ENCODE data around the gene MYO1D.

MYO1D gene

GRCh38 chr17:32515677-32516383 is 361.1 kb downstream of the MYO1D start:
- no peak for DNase-seq (ENCODE audit: low read depth in 2 of 2, low spot score in 1 of 2)

GRCh38 chr17:32514606-32515005 is 362.3 kb downstream of the MYO1D start:
- DNase-seq (ENCODE audit: low read depth in 2 of 2, low spot score in 1 of 2): no peak

GRCh38 chr17:32513579-32513978 is 363.3 kb downstream of the MYO1D start:
- DNase-seq (ENCODE audit: low read depth in 2 of 2, low spot score in 1 of 2): no peak

GRCh38 chr17:32512328-32512727 is 364.6 kb downstream of the MYO1D start:
- no peak for DNase-seq (ENCODE audit: low read depth in 2 of 2, low spot score in 1 of 2)

- DNase-seq (ENCODE audit: low read depth in 2 of 2, low spot score in 1 of 2): no peak
Observed at GRCh38 chr17:32510466-32510865, 366.5 kb downstream of the MYO1D start.

GRCh38 chr17:32508926-32509325 is 368.0 kb downstream of the MYO1D start:
- no peak for DNase-seq (ENCODE audit: low read depth in 2 of 2, low spot score in 1 of 2)

- no peak for DNase-seq (ENCODE audit: low read depth in 2 of 2, low spot score in 1 of 2)
Observed at GRCh38 chr17:32504166-32504990, 372.5 kb downstream of the MYO1D start.

- no peak for DNase-seq (ENCODE audit: low read depth in 2 of 2, low spot score in 1 of 2)
Observed at GRCh38 chr17:32503251-32504165, 373.4 kb downstream of the MYO1D start.

GRCh38 chr17:32502710-32503109 is 374.2 kb downstream of the MYO1D start:
- no peak for DNase-seq (ENCODE audit: low read depth in 2 of 2, low spot score in 1 of 2)

- no peak for DNase-seq (ENCODE audit: low read depth in 2 of 2, low spot score in 1 of 2)
Observed at GRCh38 chr17:32502013-32502412, 374.9 kb downstream of the MYO1D start.

GRCh38 chr17:32498391-32498790 is 378.5 kb downstream of the MYO1D start:
- no peak for DNase-seq (ENCODE audit: low read depth in 2 of 2, low spot score in 1 of 2)

- no peak for DNase-seq (ENCODE audit: low read depth in 2 of 2, low spot score in 1 of 2)
Observed at GRCh38 chr17:32497431-32498205, 379.3 kb downstream of the MYO1D start.

- DNase-seq (ENCODE audit: low read depth in 2 of 2, low spot score in 1 of 2): no peak
Observed at GRCh38 chr17:32496395-32497073, 380.4 kb downstream of the MYO1D start.

GRCh38 chr17:32495359-32496231 is 381.3 kb downstream of the MYO1D start:
- DNase-seq (ENCODE audit: low read depth in 2 of 2, low spot score in 1 of 2): no peak

GRCh38 chr17:32494621-32495358 is 382.1 kb downstream of the MYO1D start:
- no peak for DNase-seq (ENCODE audit: low read depth in 2 of 2, low spot score in 1 of 2)

GRCh38 chr17:32493976-32494513 is 382.9 kb downstream of the MYO1D start:
- no peak for DNase-seq (ENCODE audit: low read depth in 2 of 2, low spot score in 1 of 2)

GRCh38 chr17:32493571-32493970 is 383.4 kb downstream of the MYO1D start:
- DNase-seq (ENCODE audit: low read depth in 2 of 2, low spot score in 1 of 2): no peak

GRCh38 chr17:32492648-32493289 is 384.2 kb downstream of the MYO1D start:
- DNase-seq (ENCODE audit: low read depth in 2 of 2, low spot score in 1 of 2): no peak
